ENCODE measurements around the gene NPHS1.

The NPHS1 gene

GRCh38 chr19:35789195-35789977 lies 62.9 kb downstream of the NPHS1 start:
- DNase-seq (ENCODE audit: low read depth in 2 of 2), result no peak

GRCh38 chr19:35788205-35788960 lies 63.9 kb downstream of the NPHS1 start:
- DNase-seq (ENCODE audit: low read depth in 2 of 2), result no peak

GRCh38 chr19:35787227-35787799 lies 65.0 kb downstream of the NPHS1 start:
- no peak for DNase-seq (ENCODE audit: low read depth in 2 of 2)

DNA sequence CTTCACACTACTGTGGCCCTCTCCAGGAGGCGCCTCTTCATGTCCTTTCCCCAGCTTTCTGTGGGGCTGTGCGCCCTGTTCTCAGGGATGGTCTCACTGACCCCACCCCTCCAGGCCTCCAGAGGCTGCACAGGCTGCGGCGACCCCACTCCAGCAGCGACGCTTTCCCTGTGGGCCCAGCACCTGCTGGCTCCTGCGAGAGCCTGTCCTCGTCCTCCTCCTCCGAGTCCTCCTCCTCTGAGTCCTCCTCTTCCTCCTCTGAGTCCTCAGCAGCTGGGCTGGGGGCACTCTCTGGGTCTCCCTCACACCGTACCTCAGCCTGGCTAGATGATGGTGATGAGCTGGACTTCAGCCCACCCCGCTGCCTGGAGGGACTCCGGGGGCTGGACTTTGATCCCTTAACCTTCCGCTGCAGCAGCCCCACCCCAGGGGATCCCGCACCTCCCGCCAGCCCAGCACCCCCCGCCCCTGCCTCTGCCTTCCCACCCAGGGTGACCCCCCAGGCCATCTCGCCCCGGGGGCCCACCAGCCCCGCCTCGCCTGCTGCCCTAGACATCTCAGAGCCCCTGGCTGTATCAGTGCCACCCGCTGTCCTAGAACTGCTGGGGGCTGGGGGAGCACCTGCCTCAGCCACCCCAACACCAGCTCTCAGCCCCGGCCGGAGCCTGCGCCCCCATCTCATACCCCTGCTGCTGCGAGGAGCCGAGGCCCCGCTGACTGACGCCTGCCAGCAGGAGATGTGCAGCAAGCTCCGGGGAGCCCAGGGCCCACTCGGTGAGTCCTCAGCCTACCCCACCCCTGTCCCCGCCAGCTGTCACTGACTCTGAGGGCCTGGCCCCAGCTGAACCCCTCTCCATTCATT lies 65.8 kb downstream of the NPHS1 start:
- no peak for DNase-seq (ENCODE audit: low read depth in 2 of 2)

DNA sequence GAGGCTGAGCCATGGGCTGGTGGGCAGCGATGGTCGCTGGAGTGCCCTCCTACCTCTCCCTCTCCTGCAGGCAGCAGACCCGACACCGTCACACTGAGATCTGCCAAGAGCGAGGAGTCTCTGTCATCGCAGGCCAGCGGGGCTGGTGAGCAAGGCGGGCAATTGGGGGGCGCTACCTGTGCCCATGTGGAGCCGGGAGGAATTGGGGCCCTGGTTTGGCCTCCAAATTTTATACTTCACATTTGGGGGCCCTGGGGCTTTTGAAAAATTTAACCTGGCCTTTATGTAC lies 67.0 kb downstream of the NPHS1 start:
- no peak for DNase-seq (ENCODE audit: low read depth in 2 of 2)

DNA sequence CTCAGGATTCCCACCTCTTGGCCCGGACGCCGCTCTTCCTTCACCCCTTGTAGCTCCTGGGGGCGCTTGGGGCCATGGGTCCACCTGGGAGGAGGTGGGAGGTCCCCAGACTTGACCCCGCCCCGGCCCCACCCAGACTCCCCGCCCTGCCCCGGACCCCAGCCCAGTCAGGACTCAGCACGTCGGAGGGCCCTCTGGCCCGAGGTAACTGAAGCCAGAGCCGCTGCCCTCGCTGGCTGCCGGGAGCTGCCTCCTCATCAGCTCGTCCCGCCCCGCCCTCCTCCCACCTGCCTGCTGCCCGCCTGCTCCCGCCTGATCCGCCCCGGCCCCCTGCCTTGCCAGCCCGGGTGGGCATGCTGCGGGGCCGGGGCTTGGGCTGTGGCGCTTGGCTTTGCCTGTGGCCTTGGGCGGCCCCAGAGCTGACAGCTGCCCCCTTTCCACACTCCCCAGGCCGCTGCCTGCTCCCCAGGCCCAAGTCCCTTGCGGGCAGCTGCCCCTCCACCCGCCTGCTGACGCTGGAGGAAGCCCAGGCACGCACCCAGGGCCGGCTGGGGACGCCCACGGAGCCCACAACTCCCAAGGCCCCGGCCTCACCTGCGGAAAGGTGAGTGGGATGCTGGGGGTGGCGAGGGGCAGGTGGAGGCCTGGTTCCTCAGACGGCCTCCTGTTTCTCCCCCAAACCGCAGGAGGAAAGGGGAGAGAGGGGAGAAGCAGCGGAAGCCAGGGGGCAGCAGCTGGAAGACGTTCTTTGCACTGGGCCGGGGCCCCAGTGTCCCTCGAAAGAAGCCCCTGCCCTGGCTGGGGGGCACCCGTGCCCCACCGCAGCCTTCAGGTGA lies 67.6 kb downstream of the NPHS1 start:
- DNase-seq (ENCODE audit: low read depth in 2 of 2), result no peak

GRCh38 chr19:35783469-35784434 lies 68.6 kb downstream of the NPHS1 start:
- no peak for DNase-seq (ENCODE audit: low read depth in 2 of 2)

DNA sequence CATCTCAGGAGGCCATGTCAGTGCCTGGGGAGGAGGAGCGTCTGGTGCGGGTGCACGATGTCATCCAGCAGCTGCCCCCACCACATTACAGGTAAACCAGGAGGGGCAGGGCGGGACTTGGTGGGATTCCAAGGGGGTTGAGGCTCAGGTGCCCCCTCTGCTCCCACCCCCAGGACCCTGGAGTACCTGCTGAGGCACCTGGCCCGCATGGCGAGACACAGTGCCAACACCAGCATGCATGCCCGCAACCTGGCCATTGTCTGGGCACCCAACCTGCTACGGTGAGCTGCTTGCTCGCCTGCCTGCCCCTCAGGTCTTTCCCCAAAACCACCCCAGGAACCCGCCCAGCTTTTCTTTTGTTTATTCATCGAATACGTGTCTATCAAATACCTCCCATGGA lies 69.7 kb downstream of the NPHS1 start:
- DNase-seq (ENCODE audit: low read depth in 2 of 2), result no peak

- DNase-seq (ENCODE audit: low read depth in 2 of 2), result no peak
Measured at GRCh38 chr19:35781650-35782049, 70.7 kb downstream of the NPHS1 start.

DNA sequence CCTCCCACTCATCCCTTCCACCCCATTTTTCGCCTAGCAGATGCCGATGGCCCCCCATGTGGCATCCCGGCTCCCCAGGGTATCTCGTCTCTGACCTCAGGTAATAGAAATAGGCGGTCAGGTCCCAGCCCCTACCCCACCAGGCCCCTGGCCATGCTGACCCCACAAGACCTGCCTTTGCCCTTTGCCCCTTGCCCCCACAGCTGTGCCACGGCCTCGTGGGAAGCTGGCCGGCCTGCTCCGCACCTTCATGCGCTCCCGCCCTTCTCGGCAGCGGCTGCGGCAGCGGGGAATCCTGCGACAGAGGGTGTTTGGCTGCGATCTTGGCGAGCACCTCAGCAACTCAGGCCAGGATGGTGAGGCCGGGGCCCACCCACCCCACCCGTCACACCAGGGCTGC lies 71.6 kb downstream of the NPHS1 start:
- no peak for DNase-seq (ENCODE audit: low read depth in 2 of 2)

- no peak for DNase-seq (ENCODE audit: low read depth in 2 of 2)
Measured at GRCh38 chr19:35780058-35780457, 72.2 kb downstream of the NPHS1 start.

- no peak for DNase-seq (ENCODE audit: low read depth in 2 of 2)
Measured at GRCh38 chr19:35779033-35779432, 73.3 kb downstream of the NPHS1 start.

DNA sequence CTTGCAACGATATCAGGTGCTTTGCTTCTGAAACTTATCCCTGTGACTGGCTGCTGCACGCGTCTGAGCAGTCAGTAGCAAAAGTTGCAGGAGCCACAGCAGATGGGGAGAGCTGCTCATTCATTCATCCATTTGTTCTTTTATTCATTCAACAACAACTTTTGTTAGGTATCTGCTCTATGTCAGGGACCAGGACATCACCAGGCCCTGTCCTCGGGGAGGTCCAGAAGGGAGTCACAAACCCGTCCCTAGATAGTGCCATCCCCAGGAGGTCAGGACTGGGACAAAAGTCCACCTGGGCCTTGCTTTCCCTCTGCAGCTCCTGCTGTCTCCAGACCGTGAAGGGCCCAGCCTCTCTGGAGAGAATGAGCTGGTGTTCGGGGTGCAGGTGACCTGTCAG lies 74.3 kb downstream of the NPHS1 start:
- DNase-seq (ENCODE audit: low read depth in 2 of 2), result no peak

DNA sequence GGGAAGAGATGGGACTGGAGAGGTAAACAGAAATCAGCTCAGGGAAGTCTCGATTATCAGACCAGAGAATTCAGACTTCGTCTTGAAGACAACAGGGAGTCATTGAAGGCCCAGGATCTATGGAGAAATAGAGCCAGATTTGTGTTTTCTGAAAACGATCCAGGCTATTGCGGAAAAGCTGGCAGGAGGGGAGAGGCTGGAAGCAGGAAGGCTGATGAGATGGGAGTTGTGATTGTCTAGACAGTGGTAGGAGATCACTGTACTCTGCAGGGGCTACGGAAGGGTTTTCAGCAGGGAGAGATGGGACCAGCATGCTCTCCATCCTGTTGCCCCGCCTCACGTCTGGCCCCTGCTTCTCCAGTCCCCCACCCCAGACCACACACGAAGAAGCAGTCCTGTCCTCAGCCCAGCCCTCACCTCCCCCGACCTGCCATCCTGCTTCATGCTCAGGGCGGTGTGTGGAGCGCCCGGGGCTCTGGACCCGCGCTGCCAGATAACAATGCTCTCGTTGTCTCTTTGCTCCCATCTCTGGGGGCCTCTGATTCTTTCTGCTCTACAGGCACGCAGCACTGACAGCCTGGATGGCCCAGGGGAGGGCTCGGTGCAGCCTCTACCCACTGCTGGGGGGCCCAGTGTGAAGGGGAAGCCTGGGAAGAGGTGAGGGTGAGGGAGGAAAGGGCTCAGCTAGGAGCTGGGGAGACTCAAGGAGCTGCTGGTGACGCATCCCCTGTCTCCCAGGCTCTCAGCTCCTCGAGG lies 75.0 kb downstream of the NPHS1 start:
- DNase-seq (ENCODE audit: low read depth in 2 of 2), result no peak

GRCh38 chr19:35776102-35776788 lies 76.1 kb downstream of the NPHS1 start:
- DNase-seq (ENCODE audit: low read depth in 2 of 2), result no peak
